GM04503 (cell line): ENCODE results near the gene PEX10.

Source experiments
- DNase-seq: peaks from one replicate; pipeline ENCODE4 v3.0.0-alpha.2; 2012; ENCODE audit warnings: low read depth

Gene PEX10

DNA sequence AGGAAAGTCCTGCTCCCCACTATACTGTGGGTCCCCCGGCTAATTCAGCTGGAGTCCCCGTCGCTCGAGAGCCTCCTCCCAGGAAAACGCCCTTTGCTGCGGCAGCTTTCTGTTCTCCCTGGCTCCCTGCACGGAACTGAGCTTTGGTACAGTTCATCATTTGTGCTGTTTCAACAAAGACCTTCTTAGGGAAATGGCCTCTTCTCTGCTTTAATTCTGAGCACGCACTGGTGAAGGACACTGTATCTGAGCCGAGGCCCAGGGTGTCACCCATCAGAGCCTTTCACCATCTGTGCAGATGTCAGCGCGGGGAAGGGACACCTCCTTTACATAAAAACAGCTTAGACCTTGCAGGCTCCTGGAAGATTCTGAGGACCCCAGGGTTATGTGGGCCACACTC, 13.5 kb upstream of the PEX10 start:
- no peak for DNase-seq

DNA sequence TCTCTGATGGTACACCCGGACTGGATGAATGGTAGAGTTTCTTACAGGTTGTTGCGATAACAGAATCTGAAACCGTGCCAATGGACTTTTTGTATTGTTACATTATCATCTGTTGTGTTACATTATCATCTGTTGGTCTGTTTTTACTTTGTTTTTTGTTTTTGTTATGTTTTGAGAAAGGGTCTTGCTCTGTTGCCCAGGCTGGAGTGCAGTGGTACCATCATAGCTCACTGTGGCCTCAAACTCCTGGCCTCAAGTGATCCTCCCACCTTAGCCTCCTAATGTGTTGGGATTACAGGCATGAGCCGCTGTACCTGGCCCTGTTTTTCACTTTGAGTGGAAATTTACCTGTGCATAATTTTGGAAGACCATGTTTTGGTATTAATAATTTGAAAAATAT, 10.2 kb upstream of the PEX10 start:
- no peak for DNase-seq

DNA sequence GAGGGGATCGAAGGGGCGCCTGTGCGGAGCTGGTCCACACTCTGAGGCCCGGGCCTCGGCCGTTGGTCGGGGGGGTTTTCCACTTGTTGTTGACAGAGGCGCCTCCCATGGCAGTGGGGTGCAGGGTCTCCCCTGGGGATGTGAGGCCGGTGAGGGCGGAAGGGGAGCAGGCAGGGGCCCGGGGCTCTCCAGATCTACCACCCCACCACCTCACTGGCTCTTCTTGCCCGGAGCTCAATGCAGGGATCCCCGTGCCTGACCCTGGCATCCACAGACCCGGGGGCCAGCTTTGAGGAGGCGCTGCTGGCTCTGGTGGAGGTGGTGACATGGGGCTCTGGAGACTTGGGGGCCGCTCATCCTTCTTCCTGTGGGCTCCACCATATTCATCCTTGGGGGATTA, 7.1 kb upstream of the PEX10 start:
- DNase-seq = no peak

DNA sequence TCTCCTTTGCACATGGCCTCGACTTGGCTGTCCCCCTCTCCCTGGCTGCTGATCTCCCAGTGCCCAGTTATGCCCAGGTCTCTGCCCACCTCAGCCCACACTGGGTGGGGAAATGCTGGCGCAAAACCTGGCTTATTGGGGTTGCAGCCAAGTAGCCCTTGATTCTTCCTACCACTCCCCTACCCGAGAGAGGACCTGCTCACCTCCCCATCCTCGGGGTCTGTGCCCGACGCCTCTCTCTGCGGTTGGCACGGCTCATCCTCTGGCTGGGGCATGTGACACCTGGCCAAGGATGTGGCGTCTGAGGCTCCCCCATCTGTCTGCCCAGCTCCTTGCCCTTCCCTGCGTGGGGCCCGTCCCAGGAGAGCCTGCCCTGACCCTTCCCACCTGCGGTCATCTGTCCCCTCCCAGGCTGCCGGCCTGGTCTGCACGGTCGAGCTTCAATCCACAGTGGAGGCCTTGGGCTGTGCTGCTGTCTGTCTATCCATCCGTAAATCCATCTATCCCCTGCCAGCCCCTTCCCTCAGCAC, 6.5 kb upstream of the PEX10 start:
- no peak for DNase-seq

DNA sequence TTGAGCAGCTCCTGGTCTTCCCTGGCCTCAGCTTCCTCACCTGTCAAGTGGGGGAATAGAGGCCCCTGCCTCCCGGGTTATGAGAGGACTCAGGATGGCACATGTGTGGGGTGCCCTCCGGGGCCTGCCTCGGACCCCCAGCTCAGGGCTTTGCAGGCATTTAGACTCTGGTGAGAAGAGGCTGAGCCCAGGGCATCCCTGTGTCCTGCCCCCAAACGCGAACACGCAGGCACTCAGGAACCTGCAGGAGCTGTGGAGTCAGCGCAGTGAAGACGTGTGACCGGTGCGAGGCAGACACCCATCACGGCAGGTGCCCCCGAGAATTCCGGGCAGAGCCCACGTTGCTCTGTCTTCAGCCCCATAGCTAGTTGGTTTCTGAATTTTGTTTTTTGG, 5.5 kb upstream of the PEX10 start:
- DNase-seq = no peak

DNA sequence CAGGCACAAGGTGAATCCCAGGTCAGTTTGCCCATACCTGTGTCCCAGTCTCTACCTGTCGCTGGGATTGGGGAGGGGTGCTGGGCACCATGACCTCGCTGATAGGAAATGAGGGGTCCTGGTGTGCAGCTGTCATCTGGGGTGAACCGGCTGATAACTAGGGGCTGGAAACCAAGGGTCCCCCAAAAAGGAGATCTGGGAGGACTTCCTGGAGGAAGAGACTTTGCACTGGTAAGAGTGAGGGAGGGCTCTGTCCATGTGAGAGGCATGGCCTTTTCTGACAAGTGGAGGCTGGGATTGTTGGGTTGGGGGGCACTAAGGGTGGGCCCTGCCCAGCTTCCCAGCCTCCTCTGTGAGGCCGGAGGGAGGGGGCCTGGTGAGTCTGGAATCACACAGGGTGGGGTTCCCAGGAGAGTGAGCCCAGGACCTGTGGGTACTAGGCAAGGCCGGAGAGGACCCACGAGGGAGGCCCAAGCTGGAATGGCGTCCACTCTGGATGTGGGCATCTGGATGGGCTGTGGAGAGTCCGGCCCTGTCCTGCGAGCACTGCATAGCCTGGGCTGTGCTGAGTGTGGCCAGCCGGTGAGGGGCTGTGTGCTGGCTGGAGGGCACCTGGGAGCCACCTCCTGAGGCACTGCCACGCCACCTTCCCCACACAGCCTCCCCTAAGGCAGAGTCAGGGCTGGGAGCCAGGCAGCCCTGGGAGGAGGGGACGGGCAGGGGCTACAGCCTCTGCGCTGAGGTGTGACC, 4.9 kb upstream of the PEX10 start:
- DNase-seq = no peak

DNA sequence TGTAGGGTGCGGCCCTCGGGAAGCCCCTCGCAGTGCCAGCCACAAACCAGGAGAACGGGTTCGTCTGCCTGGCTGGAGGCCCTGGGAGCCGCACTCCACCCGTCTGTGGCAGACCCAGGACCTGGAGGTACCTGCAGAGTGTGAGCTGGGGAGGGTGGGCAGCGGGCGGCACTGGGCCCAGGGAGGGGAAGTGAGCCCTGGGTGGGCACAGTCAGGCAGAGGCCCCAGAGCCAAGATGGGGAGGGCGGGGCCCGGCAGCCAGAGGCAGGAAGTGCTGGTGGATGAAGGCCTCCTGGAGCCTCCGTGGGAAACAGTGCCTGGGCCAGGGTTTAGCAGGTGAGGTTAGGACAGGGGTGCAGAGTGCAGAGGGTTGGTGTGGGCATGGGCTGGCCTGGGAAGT, 4.0 kb upstream of the PEX10 start:
- DNase-seq = no peak

DNA sequence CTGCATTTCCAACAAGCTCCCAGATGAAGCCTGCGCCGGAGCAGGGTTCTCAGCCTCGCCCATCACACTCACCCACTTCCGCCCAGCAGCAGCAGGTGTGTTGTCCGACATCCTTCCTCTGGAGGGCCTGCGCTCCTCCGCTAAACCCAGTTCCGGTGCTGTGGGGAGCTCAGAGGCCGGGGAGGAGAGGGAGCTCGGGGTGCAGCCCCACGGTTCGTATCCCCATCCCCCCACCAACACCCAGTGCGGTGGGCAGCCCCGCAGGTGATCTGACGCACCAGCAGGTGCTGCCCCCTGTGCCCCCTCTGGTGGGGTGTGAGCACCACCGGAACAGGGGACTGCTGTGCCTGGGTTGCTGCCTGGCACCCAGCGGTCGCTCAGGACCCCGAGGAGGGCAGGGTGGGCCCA, 3.4 kb upstream of the PEX10 start:
- DNase-seq = no peak

DNA sequence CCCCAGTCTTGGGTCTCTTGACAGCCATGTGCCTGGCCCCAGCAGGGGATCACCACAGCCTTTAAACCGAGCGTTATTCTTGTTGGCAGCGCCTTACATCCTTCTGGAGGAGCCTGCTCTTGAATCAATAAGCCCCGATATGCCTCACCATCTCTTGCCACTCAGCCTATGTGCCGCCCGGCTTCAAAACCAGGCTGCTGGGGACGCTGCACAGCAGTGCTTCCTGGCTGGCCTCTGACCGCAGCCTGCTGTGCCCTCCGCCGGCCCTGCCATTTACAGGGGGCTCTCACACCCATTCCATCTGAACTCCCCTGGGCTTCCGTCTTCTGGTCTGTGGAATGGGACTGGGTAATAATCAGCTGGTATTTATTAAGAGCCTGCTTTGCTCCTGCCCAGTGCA, 3.0 kb upstream of the PEX10 start:
- DNase-seq = no peak

DNA sequence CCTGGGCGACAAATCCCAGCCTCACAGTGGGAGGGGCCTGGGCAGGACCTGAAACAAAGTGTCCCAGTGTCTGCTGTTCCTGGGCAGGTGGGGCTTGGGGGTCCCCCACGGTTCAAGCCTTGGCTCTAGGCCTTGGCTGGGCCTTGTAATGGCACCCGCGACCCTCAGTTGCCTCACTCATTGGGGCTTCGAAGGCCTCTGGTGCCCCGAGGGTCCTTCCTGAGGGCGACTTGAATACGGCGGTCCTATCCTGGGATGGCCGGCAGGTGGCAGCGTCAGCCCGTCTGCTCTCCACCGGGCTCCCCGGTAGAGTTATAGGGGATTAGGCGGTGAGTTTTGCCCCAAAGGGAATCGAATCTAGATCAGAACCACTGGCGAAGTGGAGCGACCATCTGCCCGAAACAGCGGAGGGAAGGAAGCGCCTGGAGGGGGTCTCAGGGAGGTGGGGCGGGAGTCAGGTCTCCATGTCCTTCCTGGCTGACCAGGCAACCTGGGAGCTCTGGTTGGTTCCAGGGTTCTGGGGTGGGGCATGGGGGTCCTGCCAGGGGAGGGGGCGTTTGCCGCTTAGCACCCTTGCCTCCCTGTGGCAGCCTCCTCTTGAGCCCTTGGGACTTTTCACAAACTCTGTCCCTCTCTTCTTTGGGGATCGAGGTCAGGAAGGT, 2.1 kb upstream of the PEX10 start:
- DNase-seq = no peak

DNA sequence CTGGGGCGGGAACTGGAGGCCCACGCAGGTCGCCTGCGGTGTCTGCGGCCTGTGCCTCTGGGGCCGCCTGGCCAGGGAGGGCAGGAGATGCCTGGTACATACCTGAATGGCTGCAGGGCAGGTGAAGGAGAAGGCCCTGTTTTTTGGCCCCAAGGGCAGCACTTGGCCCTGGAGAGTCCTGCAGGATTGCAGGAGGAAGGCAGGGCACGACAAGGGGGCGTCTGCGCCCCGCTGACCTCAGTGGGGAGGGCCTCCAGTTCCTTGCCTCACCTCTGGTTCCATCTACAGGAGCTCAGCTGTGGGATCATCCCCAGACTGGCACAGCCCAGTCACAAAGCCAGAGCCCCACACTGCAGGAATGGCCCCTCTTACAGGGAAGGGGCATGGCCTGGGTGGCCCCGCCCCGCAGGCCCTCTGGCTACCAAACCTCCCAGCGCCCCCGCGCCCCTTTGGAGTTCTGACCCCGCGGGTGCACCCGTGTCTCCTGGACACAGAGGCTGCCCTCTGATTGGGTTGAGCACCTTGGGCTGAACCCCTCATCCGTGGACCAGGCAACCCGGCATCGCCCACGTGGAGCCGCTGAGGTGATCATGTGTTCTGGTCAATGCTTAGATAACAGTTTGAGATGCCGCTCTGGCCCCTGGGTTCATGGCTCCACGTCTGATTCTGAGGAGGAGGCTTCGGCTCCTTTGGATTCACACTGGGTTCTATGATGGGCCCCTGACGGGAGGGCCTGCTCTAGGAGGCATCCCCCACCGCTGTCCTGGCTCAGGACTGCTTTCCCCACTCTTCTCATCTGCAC, 1.3 kb upstream of the PEX10 start:
- DNase-seq = no peak

DNA sequence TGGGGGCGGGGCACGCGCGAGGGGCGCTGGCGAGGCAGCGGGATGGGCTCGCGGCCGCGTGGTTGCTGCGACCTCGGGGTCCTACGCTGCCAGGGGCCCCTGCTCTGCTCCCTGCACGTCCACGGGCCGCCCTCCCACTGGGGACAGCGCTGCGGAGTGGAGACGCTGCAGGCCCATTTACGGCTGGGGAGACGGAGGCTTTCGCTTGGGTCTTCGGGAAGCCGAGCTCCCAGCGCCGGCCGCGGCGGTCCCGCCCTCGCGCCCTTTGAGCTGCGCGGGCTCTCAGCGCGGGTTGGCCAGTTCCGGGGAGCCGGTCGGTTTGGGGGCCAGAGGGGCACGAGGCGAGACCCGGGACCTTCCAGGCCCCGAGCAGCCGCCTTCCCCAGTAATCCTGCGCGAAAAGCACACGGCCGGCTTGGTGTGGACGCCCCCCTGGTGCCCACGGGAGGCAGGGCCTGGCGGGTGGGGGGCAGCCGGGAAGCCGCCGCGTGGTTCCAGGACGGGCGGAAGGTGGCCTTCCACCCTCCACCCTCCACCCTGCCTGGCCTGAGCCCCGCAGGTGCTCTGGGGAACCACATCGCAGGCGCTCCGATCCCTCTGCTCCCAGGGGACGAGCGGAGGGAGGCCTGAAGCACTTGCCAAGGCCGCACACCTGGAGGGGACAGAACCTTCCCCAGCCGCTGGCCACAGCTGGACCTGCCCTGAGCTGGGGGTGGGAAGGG, 570 bp upstream of the PEX10 start:
- no peak for DNase-seq

DNA sequence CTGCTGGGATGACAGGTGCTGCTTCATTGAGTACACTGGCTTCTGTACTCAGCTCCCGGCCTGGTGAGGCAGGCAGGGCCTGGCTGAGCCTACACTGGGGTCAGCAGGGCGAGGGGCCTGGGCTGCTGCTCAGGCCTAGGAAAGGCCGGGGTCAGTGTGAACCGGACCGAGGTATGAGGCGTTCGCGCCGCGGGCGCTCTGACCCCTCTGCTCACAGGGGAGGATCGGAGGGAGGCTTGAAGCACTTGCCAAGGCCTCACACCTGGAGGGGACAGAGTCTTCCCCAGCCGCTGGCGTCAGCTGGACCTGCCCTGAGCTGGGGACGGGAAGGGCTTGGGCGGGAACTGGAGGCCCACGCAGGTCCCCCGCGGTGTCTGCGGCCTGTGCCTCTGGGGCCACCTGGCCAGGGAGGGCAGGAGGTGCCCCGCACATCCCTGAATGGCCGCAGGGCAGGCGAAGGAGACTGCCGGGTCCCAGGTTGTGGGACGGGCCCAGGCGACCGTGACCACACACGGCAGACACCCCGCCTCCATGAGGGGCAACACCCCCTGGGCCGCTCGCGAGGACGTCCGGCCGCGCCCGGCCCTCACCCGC, 466 bp downstream of the PEX10 start:
- DNase-seq = no peak

DNA sequence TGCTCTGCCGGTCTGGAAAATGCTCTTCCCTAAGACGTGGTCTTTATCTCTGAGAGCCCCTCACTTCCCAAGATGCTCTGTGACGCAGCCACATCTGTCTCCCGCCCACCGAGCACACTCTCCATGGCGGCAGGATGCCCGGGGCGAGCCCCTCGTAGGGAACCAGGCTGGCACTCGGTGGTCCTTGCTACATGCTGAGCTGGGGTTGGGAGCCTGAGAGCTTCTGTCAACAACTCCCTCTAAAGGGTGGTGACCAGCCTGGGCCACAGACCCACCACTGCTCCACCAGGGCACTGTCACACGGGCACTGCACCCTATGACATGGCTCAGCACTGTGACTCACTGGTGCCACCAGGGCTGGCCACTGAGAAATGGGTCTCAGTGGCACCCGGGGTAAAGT, 2.6 kb downstream of the PEX10 start:
- no peak for DNase-seq

DNA sequence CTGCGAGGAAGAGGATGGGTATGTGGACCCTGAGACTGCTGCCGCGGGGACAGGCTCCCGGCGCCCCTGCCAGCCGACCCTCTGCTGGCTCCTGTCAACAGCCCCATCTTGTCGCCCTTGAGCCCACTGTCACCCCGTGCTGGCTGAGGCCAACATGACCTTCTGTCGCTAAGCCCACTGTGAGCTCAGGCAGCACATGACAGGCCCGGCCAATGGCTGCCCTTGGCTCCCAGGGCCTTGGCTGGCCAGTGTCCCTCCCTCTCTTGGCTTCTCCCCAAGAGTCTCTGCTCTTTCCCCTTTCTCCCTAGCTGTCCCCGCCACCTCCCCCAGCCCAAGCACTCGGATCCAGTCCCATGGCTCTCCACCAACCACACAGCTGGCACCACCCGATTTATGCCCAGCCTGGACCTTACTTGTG, 3.5 kb downstream of the PEX10 start:
- DNase-seq = no peak

DNA sequence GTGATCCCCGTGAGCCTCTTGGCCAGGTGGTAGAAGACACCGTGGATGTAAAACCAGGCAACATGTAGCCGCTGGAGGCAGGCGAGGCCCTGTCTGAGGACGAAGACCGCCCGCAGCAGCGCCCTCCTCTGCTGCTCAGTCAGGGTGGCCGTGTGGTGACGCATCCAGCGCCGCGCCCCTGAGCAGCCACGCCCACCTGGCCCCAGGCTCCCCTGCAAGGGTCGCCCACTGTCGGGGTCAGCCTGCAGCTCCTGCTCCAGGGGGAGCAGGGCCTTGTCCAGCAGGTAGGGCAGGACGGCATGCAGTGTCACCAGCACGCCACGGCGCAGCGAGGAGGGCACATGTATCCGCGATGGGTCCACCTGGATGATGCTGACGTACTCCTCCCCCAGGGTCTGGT, 3.9 kb downstream of the PEX10 start:
- no peak for DNase-seq

DNA sequence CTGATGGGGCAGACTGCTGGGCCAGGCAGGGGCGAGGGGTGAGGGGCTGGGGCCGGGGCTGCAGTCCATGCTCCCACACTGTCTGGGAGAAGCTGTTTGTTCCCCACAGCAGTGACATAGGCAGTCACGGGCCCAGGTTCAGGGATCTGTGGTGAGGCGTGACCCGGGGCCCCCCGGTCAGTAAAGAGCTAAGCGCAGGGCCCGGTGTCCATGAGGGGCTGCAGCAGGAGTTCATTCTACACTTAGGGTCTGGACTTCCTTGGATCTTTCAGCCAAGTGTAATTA, 4.4 kb downstream of the PEX10 start:
- DNase-seq = no peak

DNA sequence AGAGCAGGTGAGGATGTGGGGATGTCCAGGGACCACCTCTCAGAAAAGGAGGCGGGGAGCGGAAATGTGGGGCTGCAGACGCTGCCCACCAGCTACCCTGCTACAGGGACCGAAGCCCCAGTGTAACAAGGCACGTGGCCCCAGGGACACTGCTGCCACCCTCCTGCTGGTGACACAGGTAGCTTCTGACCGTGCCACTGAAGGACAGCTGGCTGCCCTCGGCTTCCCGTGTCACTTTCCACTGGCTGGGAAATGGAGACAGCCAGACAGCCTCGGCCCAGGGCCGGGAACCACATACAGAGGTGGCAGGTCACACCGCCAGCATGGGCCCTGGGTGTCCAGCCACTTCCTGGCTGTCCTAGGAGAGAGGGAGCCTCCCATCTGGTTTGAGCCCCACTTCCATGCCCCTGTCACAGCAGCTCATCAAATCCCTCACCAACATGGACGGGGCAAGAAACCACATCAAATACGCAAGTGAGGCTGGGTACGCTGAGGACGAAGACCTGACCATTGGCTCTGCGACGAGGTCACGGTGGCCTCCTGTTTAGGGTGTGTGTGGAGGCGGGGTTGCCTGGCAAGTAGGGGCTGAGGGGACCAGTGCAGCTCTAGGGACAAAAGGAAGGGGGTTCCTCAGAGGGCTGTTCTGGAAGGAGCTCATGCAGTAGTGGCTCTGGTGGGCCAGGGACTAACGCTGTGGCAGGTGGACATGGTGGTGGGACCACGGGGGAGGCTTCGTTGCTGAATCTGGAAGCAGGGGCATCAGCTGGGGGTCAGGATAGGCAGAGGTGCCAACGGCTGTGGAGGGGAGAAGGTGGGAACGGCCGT, 5.0 kb downstream of the PEX10 start:
- DNase-seq = no peak

DNA sequence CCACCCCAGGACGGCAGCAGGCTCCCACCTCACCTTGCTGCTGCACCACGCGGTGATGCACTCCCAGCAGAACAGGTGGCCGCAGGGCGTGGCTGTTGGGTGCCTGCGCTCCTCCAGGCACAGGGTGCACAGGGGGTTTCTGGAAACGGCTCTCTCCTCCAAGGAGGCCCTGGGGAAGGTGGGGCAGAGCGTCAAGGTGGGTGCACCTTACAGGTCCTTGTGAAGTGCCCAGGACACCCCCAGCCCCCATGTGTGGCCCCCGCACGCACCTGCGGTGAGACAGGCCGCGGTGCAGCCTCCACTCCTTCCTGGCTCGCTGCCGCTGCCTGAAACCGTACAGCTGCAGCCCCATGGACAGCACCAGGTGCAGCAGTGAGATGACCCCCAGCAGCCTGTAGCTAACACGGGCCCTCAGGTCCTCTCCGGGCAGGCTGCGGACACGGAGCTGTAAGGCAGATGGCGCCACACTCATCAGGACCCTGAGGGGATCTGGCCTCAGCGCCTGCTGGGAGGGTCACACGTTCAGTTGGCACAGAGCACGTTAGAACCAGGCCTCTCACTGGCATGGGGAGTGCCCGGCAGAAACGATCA, 5.8 kb downstream of the PEX10 start:
- DNase-seq = no peak

DNA sequence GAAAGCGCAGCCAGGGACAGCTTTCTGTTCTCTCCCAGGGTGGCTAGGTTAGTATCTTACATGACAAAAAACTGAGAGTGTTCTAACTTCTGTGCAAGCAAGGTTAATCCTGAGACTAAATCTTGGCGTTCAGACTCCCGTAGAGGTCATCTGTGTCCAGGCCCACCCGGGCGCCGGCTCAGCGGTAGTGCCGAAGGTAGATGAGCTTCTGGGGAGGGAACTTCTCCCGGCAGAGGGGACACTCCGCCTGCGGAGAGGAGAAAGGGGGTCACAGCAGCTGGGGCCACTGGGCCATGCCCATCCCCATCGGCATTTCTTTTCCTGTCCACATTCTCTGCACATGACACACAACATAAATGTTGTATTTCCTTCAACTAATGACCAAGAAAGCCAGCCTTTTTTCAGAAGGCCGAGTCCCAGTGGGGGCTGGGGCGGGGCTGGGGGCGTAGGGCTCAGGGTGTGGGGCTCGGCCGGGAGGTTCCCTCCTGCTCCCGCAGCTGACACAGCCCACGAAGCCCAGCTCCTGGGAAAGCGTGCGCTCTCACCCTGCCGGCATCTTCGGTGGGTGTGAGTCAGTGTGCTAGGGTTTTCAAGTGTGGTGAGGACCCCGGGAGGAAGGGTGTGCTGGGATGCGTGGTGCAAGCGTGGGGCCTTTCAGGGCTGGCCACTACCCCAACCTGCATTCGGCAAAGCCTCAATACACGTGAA, 6.6 kb downstream of the PEX10 start:
- DNase-seq = no peak
